Measurements from ENCODE around the gene LRRN2.

LRRN2 gene

GRCh38 chr1:204615881-204616280 lies 69.7 kb downstream of the LRRN2 start:
- Histone ChIP-seq H3K27me3 (ENCODE audit: control insufficient read depth, insufficient read depth, low read length) (no peaks in the 10 kb centered on the region), H3K4me2 (ENCODE audit: low read length) (no peak overlapping the region), H3K36me3 (ENCODE audit: control insufficient read depth, insufficient read depth, low read length) (no peaks in the 10 kb centered on the region), H3K4me3 (ENCODE audit: low read depth, low read length) (no peak overlapping the region), H2AFZ (no peak overlapping the region), H3K9ac (no peak overlapping the region), H3K79me2 (no peaks in the 10 kb centered on the region), H3K4me1 (no peaks in the 10 kb centered on the region), H3K27ac (no peak overlapping the region), H3K9me3 (ENCODE audit: control insufficient read depth, low read length) (no peaks in the 10 kb centered on the region)
- no peak for TF ChIP-seq CTCF (IDR thresholded peaks at IDR 0.05)

- no peaks in the 10 kb centered on the region for H3K27me3 ChIP-seq (ENCODE audit: control insufficient read depth, insufficient read depth, low read length)
Measured at GRCh38 chr1:204613636-204614035, 71.9 kb downstream of the LRRN2 start.

DNA sequence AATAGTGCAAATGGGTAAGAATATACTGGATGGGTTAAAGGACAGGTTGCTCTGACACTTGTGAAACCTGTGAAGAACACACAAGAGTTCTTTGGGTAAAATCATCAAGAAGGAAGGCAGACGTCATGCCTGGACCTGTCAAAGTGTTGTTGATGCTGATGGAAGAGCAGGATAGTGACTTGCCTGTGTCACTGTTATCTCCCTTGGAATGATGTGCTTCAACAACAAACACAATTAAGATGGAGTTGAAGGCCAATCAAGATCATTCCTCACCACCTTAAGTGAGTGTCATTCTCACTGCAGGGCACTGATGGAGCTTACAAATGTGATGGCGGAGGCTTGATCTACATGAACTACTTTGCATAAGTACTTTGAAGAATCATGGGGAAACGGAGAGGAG lies 73.2 kb downstream of the LRRN2 start:
- H3K4me2 ChIP-seq (ENCODE audit: low read length) = no peak overlapping the region
- H3K4me1 ChIP-seq = no peaks in the 10 kb centered on the region
- H2AFZ ChIP-seq = no peak overlapping the region
- no peak overlapping the region for H3K27ac ChIP-seq
- H3K36me3 ChIP-seq (ENCODE audit: control insufficient read depth, insufficient read depth, low read length) = no peaks in the 10 kb centered on the region
- H3K79me2 ChIP-seq = no peaks in the 10 kb centered on the region
- TF ChIP-seq CTCF (IDR thresholded peaks at IDR 0.05) = no peak
- no peak overlapping the region for H3K4me3 ChIP-seq (ENCODE audit: low read depth, low read length)
- no peaks in the 10 kb centered on the region for H3K27me3 ChIP-seq (ENCODE audit: control insufficient read depth, insufficient read depth, low read length)
- H3K9me3 ChIP-seq (ENCODE audit: control insufficient read depth, low read length) = no peaks in the 10 kb centered on the region
- H3K9ac ChIP-seq = no peak overlapping the region

More at GRCh38 chr1:204613636-204614035, 71.9 kb downstream of the LRRN2 start:
- Histone ChIP-seq H3K4me3 (ENCODE audit: low read depth, low read length) (no peak overlapping the region), H3K4me2 (ENCODE audit: low read length) (no peak overlapping the region), H3K79me2 (no peaks in the 10 kb centered on the region), H3K9ac (no peak overlapping the region), H3K27ac (no peak overlapping the region), H3K9me3 (ENCODE audit: control insufficient read depth, low read length) (no peaks in the 10 kb centered on the region), H2AFZ (no peak overlapping the region), H3K36me3 (ENCODE audit: control insufficient read depth, insufficient read depth, low read length) (no peaks in the 10 kb centered on the region), H3K4me1 (no peaks in the 10 kb centered on the region)
- no peak for TF ChIP-seq CTCF (IDR thresholded peaks at IDR 0.05)

DNA sequence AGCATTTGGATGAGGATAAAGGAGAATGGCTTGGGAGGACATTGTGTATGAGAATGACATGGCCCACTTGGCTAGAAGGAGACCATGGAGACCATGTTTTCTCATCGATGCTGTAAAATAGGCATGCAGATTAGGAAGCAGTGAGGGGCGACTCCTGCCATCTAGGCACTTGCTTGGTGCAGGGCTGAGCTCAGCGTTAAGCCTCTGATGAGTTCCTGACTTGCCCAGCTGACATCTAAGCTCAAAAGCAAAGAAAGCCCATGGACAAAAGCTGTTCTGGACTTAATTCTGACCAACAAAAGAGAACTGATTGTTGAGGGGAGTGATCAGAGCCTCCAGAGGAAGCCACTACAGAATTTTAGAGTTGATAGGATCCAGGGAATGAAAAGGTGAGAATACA lies 74.5 kb downstream of the LRRN2 start:
- no peak overlapping the region for H3K27ac ChIP-seq
- H3K36me3 ChIP-seq (ENCODE audit: control insufficient read depth, insufficient read depth, low read length) = no peaks in the 10 kb centered on the region
- no peaks in the 10 kb centered on the region for H3K27me3 ChIP-seq (ENCODE audit: control insufficient read depth, insufficient read depth, low read length)
- no peaks in the 10 kb centered on the region for H3K4me1 ChIP-seq
- no peak overlapping the region for H3K4me3 ChIP-seq (ENCODE audit: low read depth, low read length)
- no peak overlapping the region for H3K9ac ChIP-seq
- no peaks in the 10 kb centered on the region for H3K79me2 ChIP-seq
- no peak overlapping the region for H3K4me2 ChIP-seq (ENCODE audit: low read length)
- no peak for TF ChIP-seq CTCF (IDR thresholded peaks at IDR 0.05)
- H2AFZ ChIP-seq = no peak overlapping the region
- H3K9me3 ChIP-seq (ENCODE audit: control insufficient read depth, low read length) = no peaks in the 10 kb centered on the region

GRCh38 chr1:204607910-204608309 lies 77.6 kb downstream of the LRRN2 start:
- no peak overlapping the region for H3K4me2 ChIP-seq (ENCODE audit: low read length)
- no peak overlapping the region for H3K4me3 ChIP-seq (ENCODE audit: low read depth, low read length)
- no peaks in the 10 kb centered on the region for H3K79me2 ChIP-seq
- H3K36me3 ChIP-seq (ENCODE audit: control insufficient read depth, insufficient read depth, low read length) = no peaks in the 10 kb centered on the region
- H3K27ac ChIP-seq = no peak overlapping the region
- H3K9me3 ChIP-seq (ENCODE audit: control insufficient read depth, low read length) = no peaks in the 10 kb centered on the region
- no peak overlapping the region for H2AFZ ChIP-seq
- no peak for TF ChIP-seq CTCF (IDR thresholded peaks at IDR 0.05)
- H3K27me3 ChIP-seq (ENCODE audit: control insufficient read depth, insufficient read depth, low read length) = no peaks in the 10 kb centered on the region
- H3K4me1 ChIP-seq = no peaks in the 10 kb centered on the region
- H3K9ac ChIP-seq = no peak overlapping the region
